ENCODE measurements around the gene ANKRD13B.

Gene ANKRD13B

GRCh38 chr17:29612094-29612403 lies 19.1 kb downstream of the ANKRD13B start:
- H3K9me3 ChIP-seq (ENCODE audit: control insufficient read depth, insufficient read depth, low read length), result no peaks in the 10 kb centered on the region
- peaks cover 2% of the 10 kb centered on the region for H3K36me3 ChIP-seq (ENCODE audit: control insufficient read depth, insufficient read depth, low read length)
- no peak overlapping the region for H3K4me3 ChIP-seq (ENCODE audit: low read depth, low read length)
- no peak overlapping the region for H3K9ac ChIP-seq (ENCODE audit: low read depth, low read length)
- peaks cover 40% of the 10 kb centered on the region for H3K27me3 ChIP-seq (ENCODE audit: control insufficient read depth, insufficient read depth, low read length)
- peaks cover 4% of the 10 kb centered on the region for H3K4me1 ChIP-seq (ENCODE audit: control insufficient read depth, insufficient read depth, low read length)

- Histone ChIP-seq H3K27me3 (ENCODE audit: control insufficient read depth, insufficient read depth, low read length) (peaks cover 45% of the 10 kb centered on the region), H3K4me1 (ENCODE audit: control insufficient read depth, insufficient read depth, low read length) (peaks cover 4% of the 10 kb centered on the region), H3K36me3 (ENCODE audit: control insufficient read depth, insufficient read depth, low read length) (peaks cover 2% of the 10 kb centered on the region), H3K9me3 (ENCODE audit: control insufficient read depth, insufficient read depth, low read length) (no peaks in the 10 kb centered on the region), H3K4me3 (ENCODE audit: low read depth, low read length) (no peak overlapping the region), H3K9ac (ENCODE audit: low read depth, low read length) (no peak overlapping the region)
Observed at GRCh38 chr17:29612404-29613280, 19.7 kb downstream of the ANKRD13B start.

- Histone ChIP-seq H3K36me3 (ENCODE audit: control insufficient read depth, insufficient read depth, low read length) (peaks cover 2% of the 10 kb centered on the region), H3K27me3 (ENCODE audit: control insufficient read depth, insufficient read depth, low read length) (peaks cover 49% of the 10 kb centered on the region), H3K9ac (ENCODE audit: low read depth, low read length) (no peak overlapping the region)
Observed at GRCh38 chr17:29613352-29613837, 20.5 kb downstream of the ANKRD13B start.

GRCh38 chr17:29613856-29614255 lies 20.9 kb downstream of the ANKRD13B start:
- H3K4me3 ChIP-seq (ENCODE audit: low read depth, low read length), result peak overlapping the region; percentile 65
- H3K36me3 ChIP-seq (ENCODE audit: control insufficient read depth, insufficient read depth, low read length), result peaks cover 2% of the 10 kb centered on the region
- H3K9me3 ChIP-seq (ENCODE audit: control insufficient read depth, insufficient read depth, low read length), result no peaks in the 10 kb centered on the region
- H3K4me1 ChIP-seq (ENCODE audit: control insufficient read depth, insufficient read depth, low read length), result peaks cover 4% of the 10 kb centered on the region
- H3K27me3 ChIP-seq (ENCODE audit: control insufficient read depth, insufficient read depth, low read length), result peaks cover 51% of the 10 kb centered on the region
- no peak overlapping the region for H3K9ac ChIP-seq (ENCODE audit: low read depth, low read length)

More at GRCh38 chr17:29613352-29613837, 20.5 kb downstream of the ANKRD13B start:
- H3K4me1 ChIP-seq (ENCODE audit: control insufficient read depth, insufficient read depth, low read length), result peaks cover 4% of the 10 kb centered on the region
- no peaks in the 10 kb centered on the region for H3K9me3 ChIP-seq (ENCODE audit: control insufficient read depth, insufficient read depth, low read length)
- peak overlapping the region; percentile 65 for H3K4me3 ChIP-seq (ENCODE audit: low read depth, low read length)

GRCh38 chr17:29614349-29615047 lies 21.6 kb downstream of the ANKRD13B start:
- H3K36me3 ChIP-seq (ENCODE audit: control insufficient read depth, insufficient read depth, low read length), result peaks cover 2% of the 10 kb centered on the region
- peaks cover 6% of the 10 kb centered on the region for H3K4me1 ChIP-seq (ENCODE audit: control insufficient read depth, insufficient read depth, low read length)
- no peak overlapping the region for H3K9ac ChIP-seq (ENCODE audit: low read depth, low read length)
- H3K4me3 ChIP-seq (ENCODE audit: low read depth, low read length), result no peak overlapping the region
- H3K27me3 ChIP-seq (ENCODE audit: control insufficient read depth, insufficient read depth, low read length), result peaks cover 51% of the 10 kb centered on the region
- H3K9me3 ChIP-seq (ENCODE audit: control insufficient read depth, insufficient read depth, low read length), result no peaks in the 10 kb centered on the region

- peaks cover 51% of the 10 kb centered on the region for H3K27me3 ChIP-seq (ENCODE audit: control insufficient read depth, insufficient read depth, low read length)
- peak overlapping the region; percentile 58 for H3K4me3 ChIP-seq (ENCODE audit: low read depth, low read length)
- peaks cover 2% of the 10 kb centered on the region for H3K36me3 ChIP-seq (ENCODE audit: control insufficient read depth, insufficient read depth, low read length)
- H3K9ac ChIP-seq (ENCODE audit: low read depth, low read length), result no peak overlapping the region
- H3K4me1 ChIP-seq (ENCODE audit: control insufficient read depth, insufficient read depth, low read length), result peaks cover 12% of the 10 kb centered on the region
- no peaks in the 10 kb centered on the region for H3K9me3 ChIP-seq (ENCODE audit: control insufficient read depth, insufficient read depth, low read length)
Observed at GRCh38 chr17:29615048-29615385, 22.1 kb downstream of the ANKRD13B start.

- Histone ChIP-seq H3K27me3 (ENCODE audit: control insufficient read depth, insufficient read depth, low read length) (peaks cover 53% of the 10 kb centered on the region), H3K4me3 (ENCODE audit: low read depth, low read length) (peak overlapping the region; percentile 58), H3K9ac (ENCODE audit: low read depth, low read length) (no peak overlapping the region), H3K36me3 (ENCODE audit: control insufficient read depth, insufficient read depth, low read length) (peaks cover 2% of the 10 kb centered on the region), H3K9me3 (ENCODE audit: control insufficient read depth, insufficient read depth, low read length) (no peaks in the 10 kb centered on the region), H3K4me1 (ENCODE audit: control insufficient read depth, insufficient read depth, low read length) (peaks cover 15% of the 10 kb centered on the region)
Observed at GRCh38 chr17:29615492-29616299, 22.8 kb downstream of the ANKRD13B start.

GRCh38 chr17:29616300-29617048 lies 23.5 kb downstream of the ANKRD13B start:
- Histone ChIP-seq H3K4me1 (ENCODE audit: control insufficient read depth, insufficient read depth, low read length) (peaks cover 20% of the 10 kb centered on the region), H3K36me3 (ENCODE audit: control insufficient read depth, insufficient read depth, low read length) (peaks cover 2% of the 10 kb centered on the region), H3K9me3 (ENCODE audit: control insufficient read depth, insufficient read depth, low read length) (no peaks in the 10 kb centered on the region), H3K4me3 (ENCODE audit: low read depth, low read length) (peak overlapping the region; percentile 58), H3K27me3 (ENCODE audit: control insufficient read depth, insufficient read depth, low read length) (peaks cover 60% of the 10 kb centered on the region), H3K9ac (ENCODE audit: low read depth, low read length) (no peak overlapping the region)

GRCh38 chr17:29617125-29617480 lies 24.2 kb downstream of the ANKRD13B start:
- Histone ChIP-seq H3K4me3 (ENCODE audit: low read depth, low read length) (peak overlapping the region; percentile 58), H3K4me1 (ENCODE audit: control insufficient read depth, insufficient read depth, low read length) (peaks cover 24% of the 10 kb centered on the region), H3K9me3 (ENCODE audit: control insufficient read depth, insufficient read depth, low read length) (no peaks in the 10 kb centered on the region), H3K27me3 (ENCODE audit: control insufficient read depth, insufficient read depth, low read length) (peaks cover 64% of the 10 kb centered on the region), H3K36me3 (ENCODE audit: control insufficient read depth, insufficient read depth, low read length) (peaks cover 2% of the 10 kb centered on the region), H3K9ac (ENCODE audit: low read depth, low read length) (no peak overlapping the region)

- Histone ChIP-seq H3K36me3 (ENCODE audit: control insufficient read depth, insufficient read depth, low read length) (peaks cover 1% of the 10 kb centered on the region), H3K4me1 (ENCODE audit: control insufficient read depth, insufficient read depth, low read length) (peaks cover 24% of the 10 kb centered on the region), H3K4me3 (ENCODE audit: low read depth, low read length) (peak overlapping the region; percentile 58), H3K27me3 (ENCODE audit: control insufficient read depth, insufficient read depth, low read length) (peaks cover 64% of the 10 kb centered on the region), H3K9ac (ENCODE audit: low read depth, low read length) (no peak overlapping the region), H3K9me3 (ENCODE audit: control insufficient read depth, insufficient read depth, low read length) (no peaks in the 10 kb centered on the region)
Observed at GRCh38 chr17:29617481-29618271, 24.7 kb downstream of the ANKRD13B start.

All from iPS-15b (cell line).